CD4-positive, alpha-beta T cell (primary cell): ENCODE results near the gene F12. TPM values are rescaled to one million over a fixed set of nuclear protein-coding genes. Genes with fewer than 3 reads are reported as not detected.
A peak's percentile ranks its signal among the peaks of the same experiment; 100 is the strongest.

ENCODE experiments used
- ATAC-seq: fragments of 200-7000 bp; cut with Tn5 transposase; one replicate; pipeline ENCODE4 v1.10.0; 2022; ENCODE audit warnings: mild to moderate bottlenecking; ENCODE audit not compliant: poor library complexity
- CTCF ChIA-PET: fragments of 350-600 bp; sonication (Branson Sonifier 250); formaldehyde crosslinking; loops from one replicate; lab custom pipeline; 2021; ENCODE audit warnings: antibody characterized with exemption, inconsistent platforms; lab: Charles Lee
- POLR2A ChIA-PET: fragments of 350-600 bp; sonication (Branson Sonifier 250); formaldehyde crosslinking; loops from one replicate; lab custom pipeline; 2021; ENCODE audit warnings: antibody characterized with exemption, inconsistent platforms; lab: Charles Lee
- DNase-seq, 14 experiments: peaks; one replicate each; pipeline ENCODE4 v3.0.0-alpha.2; 2013 to 2020; ENCODE audit warnings: mixed read lengths in 2 of 14
- H3K27ac ChIP-seq, 2 donors: one replicate each; pipeline versions ENCODE4 v1.5.1 to v1.7.0; 2013; ENCODE audit warnings: low read length in 2 of 2, low read depth in 1 of 2, mild to moderate bottlenecking in 1 of 2
- H3K27me3 ChIP-seq, 2 experiments: 1 replicate in 1 of 2; 2 replicates in 1 of 2; pipeline versions ENCODE4 v1.6.1 to v1.7.0; 2013; ENCODE audit warnings: low read length in 2 of 2, control low read depth in 1 of 2, mild to moderate bottlenecking in 1 of 2, moderate library complexity in 1 of 2; ENCODE audit not compliant: insufficient read depth in 2 of 2, control insufficient read depth in 1 of 2
- H3K36me3 ChIP-seq: one replicate; pipeline ENCODE4 v1.6.1; 2013; ENCODE audit warnings: low read length, control low read depth; ENCODE audit not compliant: insufficient read depth
- H3K4me1 ChIP-seq: one replicate; pipeline ENCODE4 v1.6.1; 2013; ENCODE audit warnings: low read length, control low read depth; ENCODE audit not compliant: insufficient read depth
- H3K4me3 ChIP-seq: one replicate; pipeline ENCODE4 v1.5.1; 2013; ENCODE audit warnings: mild to moderate bottlenecking, low read length, moderate library complexity
- H3K9me3 ChIP-seq, 2 experiments: 1 replicate in 1 of 2; 2 replicates in 1 of 2; pipeline versions ENCODE4 v1.6.1 to v1.7.0; 2013; ENCODE audit warnings: low read length in 2 of 2, mild to moderate bottlenecking in 2 of 2, control low read depth in 1 of 2, moderate library complexity in 1 of 2; ENCODE audit not compliant: control insufficient read depth in 1 of 2, insufficient read depth in 1 of 2
- H3K27ac Mint-ChIP-seq: one replicate; pipeline ENCODE4 v1.8.0; 2020; ENCODE audit warnings: mixed read lengths
- H3K27me3 Mint-ChIP-seq: one replicate; pipeline ENCODE4 v1.8.0; 2021; ENCODE audit warnings: mixed read lengths
- H3K36me3 Mint-ChIP-seq: one replicate; pipeline ENCODE4 v1.8.0; 2021; ENCODE audit warnings: low read depth, mixed read lengths
- H3K4me1 Mint-ChIP-seq: one replicate; pipeline ENCODE4 v1.8.0; 2021; ENCODE audit warnings: low read depth, mixed read lengths
- H3K4me3 Mint-ChIP-seq: one replicate; pipeline ENCODE4 v1.8.0; 2020; ENCODE audit warnings: mild to moderate bottlenecking, mixed read lengths
- H3K9me3 Mint-ChIP-seq: one replicate; pipeline ENCODE4 v1.8.0; 2020; ENCODE audit warnings: mixed read lengths
- CTCF ChIP-seq: fragments of 200-600 bp; IDR thresholded peaks from one replicate; pipeline ENCODE4 v1.8.0; 2022; ENCODE audit warnings: antibody characterized with exemption, mild to moderate bottlenecking
- intact Hi-C, 2 experiments: fragments of 100-400 bp; cut with DNase I in 1 of 2; cut with micrococcal nuclease in 1 of 2; formaldehyde crosslinking; loops; one replicate each; pipeline versions ENCODE4 v1.15.1 to v1.9.0; 2023 to 2025; cut with DNase I, micrococcal nuclease
- total RNA-seq, 174 experiments: library from RNA in 2 of 174; stranded (reverse) in 2 of 174; gene quantifications; one replicate each; pipeline ENCODE4 v1.2.3 and lab custom pipeline; 2021 to 2026

Gene F12
- total RNA-seq, 2 experiments from 2014 or later = 0.20 to 0.60 TPM

DNA sequence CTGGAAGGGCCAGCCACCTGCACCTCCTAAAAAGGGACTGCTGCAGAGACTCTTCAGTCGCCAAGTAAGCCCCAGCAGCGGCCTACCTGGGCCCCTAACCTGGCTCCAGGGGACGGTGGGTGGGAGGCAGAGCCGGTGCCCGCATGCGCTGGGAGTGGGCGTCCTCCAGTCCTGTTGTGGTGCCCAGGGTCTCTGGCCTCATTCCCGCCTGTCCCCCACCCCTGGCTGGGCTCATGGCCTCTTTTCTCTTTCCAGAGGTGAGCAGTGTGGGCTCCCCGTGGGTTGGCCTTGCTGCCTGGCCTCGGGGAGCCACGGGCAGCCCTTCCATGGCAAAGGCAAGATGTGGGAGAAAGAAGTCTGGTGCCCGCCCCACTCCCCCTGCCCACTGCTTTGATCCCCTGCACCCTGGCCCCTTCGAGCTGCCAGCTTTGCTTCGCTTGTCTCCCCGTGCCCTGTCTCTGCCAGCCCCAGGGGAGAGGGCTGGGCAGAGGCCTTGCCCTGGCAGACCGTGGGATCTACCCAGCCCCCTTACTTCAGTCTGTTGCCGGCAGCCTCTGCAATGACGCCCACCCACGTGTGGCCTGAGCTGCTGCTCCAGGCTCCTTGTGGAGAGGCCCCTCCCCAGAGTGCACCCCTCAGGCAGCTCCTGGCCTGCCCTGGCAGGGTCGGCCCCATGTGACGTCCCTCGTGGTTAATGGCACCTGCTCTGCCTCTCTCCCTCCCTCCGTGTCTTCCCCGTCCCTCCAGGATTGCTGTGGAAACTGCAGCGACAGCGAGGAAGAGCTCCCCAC, 31.8 kb upstream of the F12 start:
- DNase-seq = peak in 1 of 14 experiments; percentile 19
- Mint-ChIP-seq H3K9me3 (no peaks in the 10 kb centered on the region), H3K4me1 (peaks cover 75% of the 10 kb centered on the region), H3K27me3 (no peaks in the 10 kb centered on the region), H3K27ac (peak overlapping the region; percentile 88), H3K36me3 (peaks cover 82% of the 10 kb centered on the region), H3K4me3 (no peak overlapping the region)
- H3K27me3 ChIP-seq = no peaks in the 10 kb centered on the region
- H3K4me3 ChIP-seq = no peak overlapping the region
- peaks cover 98% of the 10 kb centered on the region for H3K4me1 ChIP-seq
- CTCF ChIA-PET = interaction anchor here (1.3 to 7.7 kb wide), 3 partner anchors 10 to 38 kb away, joined by 5 to 61 read pairs (median 39); no protein-coding TSS in a partner anchor
- intact Hi-C loops = no loop called here
- peaks cover 65% of the 10 kb centered on the region for H3K36me3 ChIP-seq
- H3K9me3 ChIP-seq = no peaks in the 10 kb centered on the region
- POLR2A ChIA-PET = interaction anchor here (0.7 to 15.3 kb wide), 6 partner anchors 8 to 57 kb away, joined by 3 to 661 read pairs (median 12); partner anchors contain the start of gene GRK6
- peak overlapping the region; percentile 78 to 87 for H3K27ac ChIP-seq
- ATAC-seq = no peak
- TF ChIP-seq CTCF = no peak

DNA sequence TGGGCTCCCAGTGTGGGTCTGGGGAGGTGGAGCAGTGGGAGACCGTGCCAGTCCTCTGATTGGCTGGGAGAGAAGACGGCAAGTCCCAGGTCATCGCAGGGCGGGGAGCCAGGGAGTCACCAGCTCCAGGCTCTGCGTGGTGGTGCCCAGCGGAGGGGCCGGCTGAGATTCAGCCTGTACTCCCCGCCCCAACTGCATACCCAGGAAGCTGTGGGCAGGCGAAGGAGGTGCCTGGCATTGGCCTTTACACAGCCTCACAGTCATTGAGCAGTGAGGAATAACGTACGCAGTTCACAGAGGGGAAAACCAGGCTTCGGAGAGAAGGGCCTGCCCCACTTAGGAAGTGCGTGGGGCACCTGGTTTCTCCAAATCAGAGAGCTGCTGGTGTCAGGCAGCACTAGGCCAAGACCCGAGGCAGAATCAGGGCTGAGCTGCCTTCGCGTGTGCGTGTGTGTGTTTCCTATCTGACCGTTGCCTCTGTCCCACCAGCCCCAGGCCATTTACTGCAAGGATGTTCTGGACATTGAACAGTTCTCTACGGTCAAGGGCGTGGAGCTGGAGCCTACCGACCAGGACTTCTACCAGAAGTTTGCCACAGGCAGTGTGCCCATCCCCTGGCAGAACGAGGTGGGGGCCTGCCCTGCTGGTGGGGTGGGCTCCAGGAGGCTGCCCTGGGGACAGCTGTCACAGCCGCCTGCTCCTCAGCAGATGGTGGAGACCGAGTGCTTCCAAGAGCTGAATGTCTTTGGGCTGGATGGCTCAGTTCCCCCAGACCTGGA, 31.0 kb upstream of the F12 start:
- no peaks in the 10 kb centered on the region for H3K27me3 Mint-ChIP-seq
- peak overlapping the region; percentile 78 to 87 for H3K27ac ChIP-seq
- peaks cover 67% of the 10 kb centered on the region for H3K4me1 Mint-ChIP-seq
- H3K4me3 ChIP-seq = no peak overlapping the region
- H3K4me3 Mint-ChIP-seq = peak overlapping the region; percentile 44
- H3K9me3 Mint-ChIP-seq = no peaks in the 10 kb centered on the region
- peaks cover 83% of the 10 kb centered on the region for H3K36me3 Mint-ChIP-seq
- peaks cover 73% of the 10 kb centered on the region for H3K36me3 ChIP-seq
- ATAC-seq = peak; percentile 65
- CTCF ChIA-PET = interaction anchor here (1.2 to 7.7 kb wide), 3 partner anchors 9 to 37 kb away, joined by 4 to 61 read pairs (median 39); no protein-coding TSS in a partner anchor
- no peak for TF ChIP-seq CTCF
- intact Hi-C loops = no loop called here
- H3K27me3 ChIP-seq = no peaks in the 10 kb centered on the region
- H3K27ac Mint-ChIP-seq = peak overlapping the region; percentile 88
- peaks cover 98% of the 10 kb centered on the region for H3K4me1 ChIP-seq
- H3K9me3 ChIP-seq = no peaks in the 10 kb centered on the region
- POLR2A ChIA-PET = interaction anchor here (0.8 to 15.3 kb wide), 10 partner anchors 8 to 64 kb away, joined by 3 to 661 read pairs (median 5); partner anchors contain the start of gene GRK6
- DNase-seq = peak in 7 of 14 experiments; percentile 35 to 91 (median 56)

- intact Hi-C loops = no loop called here
- Mint-ChIP-seq H3K9me3 (no peaks in the 10 kb centered on the region), H3K4me3 (peak overlapping the region; percentile 44), H3K27ac (peak overlapping the region; percentile 88), H3K27me3 (no peaks in the 10 kb centered on the region), H3K36me3 (peaks cover 84% of the 10 kb centered on the region), H3K4me1 (peaks cover 65% of the 10 kb centered on the region)
- TF ChIP-seq CTCF = no peak
- ChIA-PET CTCF (interaction anchor here (0.6 to 3.6 kb wide), 4 partner anchors 8 to 1031 kb away, joined by 3 to 39 read pairs (median 4); no protein-coding TSS in a partner anchor), POLR2A (interaction anchor here (0.8 to 15.3 kb wide), 10 partner anchors 9 to 64 kb away, joined by 3 to 661 read pairs (median 5); partner anchors contain the start of gene GRK6)
- Histone ChIP-seq H3K27ac (peak overlapping the region; percentile 78 to 87), H3K9me3 (no peaks in the 10 kb centered on the region), H3K4me1 (peaks cover 98% of the 10 kb centered on the region), H3K4me3 (no peak overlapping the region), H3K36me3 (peaks cover 81% of the 10 kb centered on the region), H3K27me3 (no peaks in the 10 kb centered on the region)
- DNase-seq (peak in 1 of 14 experiments; percentile 15), ATAC-seq (no peak)
These were observed 30.2 kb upstream of the F12 start for GRCh38 chr5:177439518-177440053.
